ENCODE measurements around the gene TIAM1.
"Not testable (repeated sequence)": the region's sequence is repeated elsewhere in the genome, so short reads cannot be mapped to it uniquely, and the experiment has no call there.

DNA sequence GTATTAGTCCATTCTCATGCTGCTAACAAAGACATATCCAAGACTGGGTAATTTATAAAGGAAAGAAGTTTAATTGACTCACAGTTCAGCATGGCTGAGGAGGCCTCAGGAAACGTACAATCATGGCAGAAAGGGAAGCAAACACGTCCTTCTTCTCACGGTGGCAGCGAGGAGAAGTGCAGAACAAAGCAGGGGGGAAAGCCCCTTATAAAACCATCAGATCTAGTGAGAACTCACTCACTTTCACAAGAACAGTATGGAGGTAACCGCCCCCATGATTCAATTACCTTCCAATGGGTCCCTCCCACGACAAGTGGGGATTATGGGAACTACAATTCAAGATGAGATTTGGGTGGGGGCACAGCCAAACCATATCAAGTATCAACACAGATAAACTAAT, 115.3 kb downstream of the TIAM1 start:
- TF ChIP-seq, protein P1, sequence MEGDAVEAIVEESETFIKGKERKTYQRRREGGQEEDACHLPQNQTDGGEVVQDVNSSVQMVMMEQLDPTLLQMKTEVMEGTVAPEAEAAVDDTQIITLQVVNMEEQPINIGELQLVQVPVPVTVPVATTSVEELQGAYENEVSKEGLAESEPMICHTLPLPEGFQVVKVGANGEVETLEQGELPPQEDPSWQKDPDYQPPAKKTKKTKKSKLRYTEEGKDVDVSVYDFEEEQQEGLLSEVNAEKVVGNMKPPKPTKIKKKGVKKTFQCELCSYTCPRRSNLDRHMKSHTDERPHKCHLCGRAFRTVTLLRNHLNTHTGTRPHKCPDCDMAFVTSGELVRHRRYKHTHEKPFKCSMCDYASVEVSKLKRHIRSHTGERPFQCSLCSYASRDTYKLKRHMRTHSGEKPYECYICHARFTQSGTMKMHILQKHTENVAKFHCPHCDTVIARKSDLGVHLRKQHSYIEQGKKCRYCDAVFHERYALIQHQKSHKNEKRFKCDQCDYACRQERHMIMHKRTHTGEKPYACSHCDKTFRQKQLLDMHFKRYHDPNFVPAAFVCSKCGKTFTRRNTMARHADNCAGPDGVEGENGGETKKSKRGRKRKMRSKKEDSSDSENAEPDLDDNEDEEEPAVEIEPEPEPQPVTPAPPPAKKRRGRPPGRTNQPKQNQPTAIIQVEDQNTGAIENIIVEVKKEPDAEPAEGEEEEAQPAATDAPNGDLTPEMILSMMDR (IDR thresholded peaks at IDR 0.05), result not testable (repeated sequence)
- TF ChIP-seq POLR2A (IDR thresholded peaks at IDR 0.05), result not testable (repeated sequence)

All from lower leg skin (tissue), 3 donors.